CD14-positive monocyte (primary cell): ENCODE measurements around the gene AFF3. TPM values are rescaled to one million over a fixed set of nuclear protein-coding genes. Genes with fewer than 3 reads are reported as not detected.

Source experiments
- DNase-seq, 3 donors: peaks; one replicate each; pipeline ENCODE4 v3.0.0-alpha.2; 2011 to 2022
- H2AFZ ChIP-seq: 2 replicates; pipeline ENCODE4 v1.6.0; 2012; ENCODE audit warnings: mild to moderate bottlenecking, low read depth, low read length, inconsistent platforms; ENCODE audit not compliant: insufficient read depth, poor library complexity, severe bottlenecking
- H3K27ac ChIP-seq, 2 donors: 1 replicate in 1 of 2; 2 replicates in 1 of 2; pipeline ENCODE4 v1.5.1; 2012 to 2013; ENCODE audit warnings: low read length in 2 of 2, control low read depth in 1 of 2, inconsistent platforms in 1 of 2, low read depth in 1 of 2, mild to moderate bottlenecking in 1 of 2
- H3K27me3 ChIP-seq, 2 donors: one replicate each; pipeline versions ENCODE4 v1.6.0 to v1.6.1; 2011 to 2013; ENCODE audit warnings: low read length in 2 of 2; ENCODE audit not compliant: control insufficient read depth in 2 of 2, insufficient read depth in 2 of 2
- H3K36me3 ChIP-seq, 2 donors: replicated peaks in 1 of 2; 1 replicate in 1 of 2; 2 replicates in 1 of 2; pipeline versions ENCODE4 v1.5.1 to v1.6.1; 2012 to 2013; ENCODE audit warnings: low read length in 2 of 2, control low read depth in 1 of 2, inconsistent platforms in 1 of 2, mild to moderate bottlenecking in 1 of 2; ENCODE audit not compliant: insufficient read depth in 2 of 2, control insufficient read depth in 1 of 2
- H3K4me1 ChIP-seq, 2 donors: 1 replicate in 1 of 2; 2 replicates in 1 of 2; pipeline versions ENCODE4 v1.5.1 to v1.6.1; 2012 to 2013; ENCODE audit warnings: low read length in 2 of 2, control low read depth in 1 of 2, inconsistent platforms in 1 of 2, mild to moderate bottlenecking in 1 of 2, moderate library complexity in 1 of 2; ENCODE audit not compliant: insufficient read depth in 2 of 2, control insufficient read depth in 1 of 2
- H3K4me2 ChIP-seq: replicated peaks from 2 replicates; pipeline ENCODE3; 2012; ENCODE audit warnings: low read length, moderate library complexity, mild to moderate bottlenecking; ENCODE audit not compliant: poor library complexity, severe bottlenecking; ENCODE audit errors: extremely low read depth
- H3K4me3 ChIP-seq, 3 experiments: fragments of 200-600 bp in 1 of 3; sonication (generic) in 1 of 3; replicated peaks in 1 of 3; 1 replicate in 2 of 3; 2 replicates in 1 of 3; pipeline ENCODE4 v1.5.1; 2011 to 2013; ENCODE audit warnings: low read length in 3 of 3, mild to moderate bottlenecking in 3 of 3, control low read depth in 2 of 3, low read depth in 2 of 3, inconsistent platforms in 1 of 3, moderate library complexity in 1 of 3
- H3K79me2 ChIP-seq: 2 replicates; pipeline ENCODE4 v1.6.0; 2012; ENCODE audit warnings: mild to moderate bottlenecking, control low read depth, inconsistent platforms, low read length, moderate library complexity; ENCODE audit not compliant: insufficient read depth
- H3K9ac ChIP-seq: 2 replicates; pipeline ENCODE4 v1.6.0; 2017; ENCODE audit warnings: low read length, mild to moderate bottlenecking; ENCODE audit not compliant: insufficient read depth, poor library complexity, severe bottlenecking
- H3K9me3 ChIP-seq, 2 donors: replicated peaks in 1 of 2; 1 replicate in 1 of 2; 2 replicates in 1 of 2; pipeline versions ENCODE4 v1.5.1 to v1.6.1; 2012 to 2013; ENCODE audit warnings: low read length in 2 of 2, control low read depth in 1 of 2; ENCODE audit not compliant: control insufficient read depth in 1 of 2, insufficient read depth in 1 of 2
- H4K20me1 ChIP-seq: 2 replicates; pipeline ENCODE4 v1.6.0; 2012; ENCODE audit warnings: mild to moderate bottlenecking, low read length, control low read depth, moderate library complexity; ENCODE audit not compliant: insufficient read depth
- H3K27ac Mint-ChIP-seq, 7 donors: one replicate each; pipeline ENCODE4 v1.8.0; 2020; ENCODE audit warnings: mild to moderate bottlenecking in 7 of 7, mixed read lengths in 7 of 7, moderate library complexity in 6 of 7, inconsistent platforms in 2 of 7
- H3K27me3 Mint-ChIP-seq, 3 donors: one replicate each; pipeline ENCODE4 v1.8.0; 2021 to 2022; ENCODE audit warnings: low read depth in 3 of 3, mild to moderate bottlenecking in 3 of 3, mixed read lengths in 3 of 3, moderate library complexity in 3 of 3, inconsistent platforms in 1 of 3
- H3K36me3 Mint-ChIP-seq, 2 donors: one replicate each; pipeline ENCODE4 v1.8.0; 2020; ENCODE audit warnings: mixed read lengths in 2 of 2, inconsistent platforms in 1 of 2, mild to moderate bottlenecking in 1 of 2
- H3K4me1 Mint-ChIP-seq: one replicate; pipeline ENCODE4 v1.8.0; 2020; ENCODE audit warnings: mild to moderate bottlenecking, mixed read lengths
- H3K4me3 Mint-ChIP-seq, 2 donors: one replicate each; pipeline ENCODE4 v1.8.0; 2020; ENCODE audit warnings: mild to moderate bottlenecking in 2 of 2, mixed read lengths in 2 of 2, moderate library complexity in 1 of 2
- H3K9me3 Mint-ChIP-seq, 7 donors: one replicate each; pipeline ENCODE4 v1.8.0; 2020 to 2022; ENCODE audit warnings: mixed read lengths in 7 of 7, mild to moderate bottlenecking in 6 of 7, moderate library complexity in 6 of 7, inconsistent platforms in 2 of 7
- WGBS: methylation state at CpG from one replicate; pipeline ENCODE4 v1.1.5; 2013; ENCODE audit warnings: missing lambda C conversion rate; ENCODE audit not compliant: insufficient coverage; 5-methylcytosine and 5-hydroxymethylcytosine counted together
- intact Hi-C, 2 donors: fragments of 100-400 bp; cut with micrococcal nuclease; formaldehyde crosslinking; loops; one replicate each; pipeline versions ENCODE4 v1.15.0 to v1.15.1; 2023
- polyA plus RNA-seq, 3 donors: library from polyadenylated mRNA; depleted of rRNA in 1 of 3; unstranded in 2 of 3; stranded (reverse) in 1 of 3; fragments of 300-500 nt in 2 of 3; fragments of >200 nt in 1 of 3; fragmentation: Illumina TruSeq in 2 of 3; gene quantifications; 1 replicate in 2 of 3; 2 replicates in 1 of 3; pipeline ENCODE4 v1.2.3, GENCODE V29; 2012 to 2021
- TF ChIP-seq, protein P1 (sequence below): fragments of 200-600 bp; IDR thresholded peaks from one replicate; pipeline ENCODE4 v1.8.0; 2022; ENCODE audit warnings: antibody characterized with exemption, mild to moderate bottlenecking

Gene AFF3
- polyA plus RNA-seq, 3 donors = 0.17 to 4.1 (median 0.49) TPM

DNA sequence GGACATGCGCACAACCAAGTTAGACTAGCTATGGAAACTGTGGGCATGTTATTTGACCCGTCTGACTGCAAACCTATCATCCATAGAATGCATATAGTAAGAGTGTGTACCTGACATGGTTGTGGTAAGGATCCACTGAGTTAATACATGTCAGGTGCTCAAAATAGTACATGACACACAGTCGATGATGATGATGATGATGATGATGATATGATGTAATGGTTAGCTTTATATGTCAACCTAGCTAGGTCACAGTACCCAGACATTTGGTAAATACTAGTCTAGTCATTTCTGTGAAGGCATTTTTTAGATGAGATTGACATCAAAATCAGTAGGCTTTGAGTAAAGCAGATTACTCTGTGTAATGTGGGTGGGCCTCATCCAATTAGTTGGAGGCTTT lies 204.1 kb downstream of the AFF3 start:
- H3K36me3 ChIP-seq = no peaks in the 10 kb centered on the region
- Mint-ChIP-seq H3K4me1 (peaks cover 3% of the 10 kb centered on the region), H3K36me3 (peaks cover 3 to 13% of the 10 kb centered on the region in 2 donors), H3K9me3 (peaks cover 0 to 2% (median 0%) of the 10 kb centered on the region in 7 donors), H3K27me3 (peaks cover 0 to 2% (median 0%) of the 10 kb centered on the region in 3 donors), H3K27ac (no peak overlapping the region), H3K4me3 (no peak overlapping the region)
- H2AFZ ChIP-seq = no peak overlapping the region
- H3K9ac ChIP-seq = no peak overlapping the region
- no peaks in the 10 kb centered on the region for H3K79me2 ChIP-seq
- no peak overlapping the region for H3K27ac ChIP-seq
- no CpG with 5 or more reads among the region's 3 CpGs for WGBS
- intact Hi-C loops = no loop called here
- H3K27me3 ChIP-seq = no peaks in the 10 kb centered on the region
- no peak overlapping the region for H3K4me3 ChIP-seq
- H3K4me2 ChIP-seq = no peak overlapping the region
- no peaks in the 10 kb centered on the region for H3K9me3 ChIP-seq
- DNase-seq = no peak
- no peaks in the 10 kb centered on the region for H4K20me1 ChIP-seq
- TF ChIP-seq, protein P1, sequence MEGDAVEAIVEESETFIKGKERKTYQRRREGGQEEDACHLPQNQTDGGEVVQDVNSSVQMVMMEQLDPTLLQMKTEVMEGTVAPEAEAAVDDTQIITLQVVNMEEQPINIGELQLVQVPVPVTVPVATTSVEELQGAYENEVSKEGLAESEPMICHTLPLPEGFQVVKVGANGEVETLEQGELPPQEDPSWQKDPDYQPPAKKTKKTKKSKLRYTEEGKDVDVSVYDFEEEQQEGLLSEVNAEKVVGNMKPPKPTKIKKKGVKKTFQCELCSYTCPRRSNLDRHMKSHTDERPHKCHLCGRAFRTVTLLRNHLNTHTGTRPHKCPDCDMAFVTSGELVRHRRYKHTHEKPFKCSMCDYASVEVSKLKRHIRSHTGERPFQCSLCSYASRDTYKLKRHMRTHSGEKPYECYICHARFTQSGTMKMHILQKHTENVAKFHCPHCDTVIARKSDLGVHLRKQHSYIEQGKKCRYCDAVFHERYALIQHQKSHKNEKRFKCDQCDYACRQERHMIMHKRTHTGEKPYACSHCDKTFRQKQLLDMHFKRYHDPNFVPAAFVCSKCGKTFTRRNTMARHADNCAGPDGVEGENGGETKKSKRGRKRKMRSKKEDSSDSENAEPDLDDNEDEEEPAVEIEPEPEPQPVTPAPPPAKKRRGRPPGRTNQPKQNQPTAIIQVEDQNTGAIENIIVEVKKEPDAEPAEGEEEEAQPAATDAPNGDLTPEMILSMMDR = no peak
- H3K4me1 ChIP-seq = no peaks in the 10 kb centered on the region

- Histone ChIP-seq H4K20me1 (no peaks in the 10 kb centered on the region), H3K9ac (no peak overlapping the region), H3K36me3 (no peaks in the 10 kb centered on the region), H3K4me3 (no peak overlapping the region), H3K4me2 (no peak overlapping the region), H3K27me3 (no peaks in the 10 kb centered on the region), H2AFZ (no peak overlapping the region), H3K9me3 (no peaks in the 10 kb centered on the region), H3K79me2 (no peaks in the 10 kb centered on the region), H3K4me1 (no peaks in the 10 kb centered on the region), H3K27ac (no peak overlapping the region)
- TF ChIP-seq, protein P1 = no peak
- peaks cover 0 to 2% (median 0%) of the 10 kb centered on the region in 3 donors for H3K27me3 Mint-ChIP-seq
- H3K4me3 Mint-ChIP-seq = no peak overlapping the region
- WGBS = no CpG with 5 or more reads among the region's 3 CpGs
- H3K4me1 Mint-ChIP-seq = no peaks in the 10 kb centered on the region
- peaks cover 3 to 13% of the 10 kb centered on the region in 2 donors for H3K36me3 Mint-ChIP-seq
- DNase-seq = no peak
- intact Hi-C loops = no loop called here
- H3K27ac Mint-ChIP-seq = no peak overlapping the region
- peaks cover 0 to 2% (median 0%) of the 10 kb centered on the region in 7 donors for H3K9me3 Mint-ChIP-seq
Measured at GRCh38 chr2:99936065-99936464, 206.3 kb downstream of the AFF3 start.
